Mucosa of stomach (tissue), 1 donor: ENCODE measurements around the gene HDAC11.
"Not testable (repeated sequence)": the region's sequence is repeated elsewhere in the genome, so short reads cannot be mapped to it uniquely, and the experiment has no call there.

Source experiments
- H3K27me3 ChIP-seq: one replicate; pipeline ENCODE4 v1.7.0; 2013; ENCODE audit warnings: mild to moderate bottlenecking, low read length; ENCODE audit not compliant: control insufficient read depth, insufficient read depth
- H3K36me3 ChIP-seq: one replicate; pipeline ENCODE4 v1.7.0; 2013; ENCODE audit warnings: low read length; ENCODE audit not compliant: control insufficient read depth, insufficient read depth
- H3K4me1 ChIP-seq: one replicate; pipeline ENCODE4 v1.7.0; 2013; ENCODE audit warnings: mild to moderate bottlenecking, low read length; ENCODE audit not compliant: control insufficient read depth, insufficient read depth
- H3K4me3 ChIP-seq: one replicate; pipeline ENCODE4 v1.7.0; 2013; ENCODE audit warnings: low read length
- H3K9ac ChIP-seq: one replicate; pipeline ENCODE4 v1.7.0; 2013; ENCODE audit warnings: mild to moderate bottlenecking, low read length, moderate library complexity
- H3K9me3 ChIP-seq: one replicate; pipeline ENCODE4 v1.7.0; 2013; ENCODE audit warnings: mild to moderate bottlenecking, low read length, moderate library complexity; ENCODE audit not compliant: control insufficient read depth
- donor health status: Pancreatic carcinoma.

The HDAC11 gene

GRCh38 chr3:13515786-13516759, 36.0 kb downstream of the HDAC11 start:
- no peak overlapping the region for H3K9ac ChIP-seq
- H3K4me1 ChIP-seq, result no peaks in the 10 kb centered on the region
- H3K27me3 ChIP-seq, result no peaks in the 10 kb centered on the region
- H3K4me3 ChIP-seq, result no peak overlapping the region
- H3K36me3 ChIP-seq, result no peaks in the 10 kb centered on the region
- no peaks in the 10 kb centered on the region for H3K9me3 ChIP-seq

- no peak overlapping the region for H3K4me3 ChIP-seq
- H3K9ac ChIP-seq, result no peak overlapping the region
- H3K36me3 ChIP-seq, result no peaks in the 10 kb centered on the region
- H3K9me3 ChIP-seq, result no peaks in the 10 kb centered on the region
- H3K4me1 ChIP-seq, result no peaks in the 10 kb centered on the region
- no peaks in the 10 kb centered on the region for H3K27me3 ChIP-seq
Observed at GRCh38 chr3:13516760-13517135, 36.6 kb downstream of the HDAC11 start.

GRCh38 chr3:13517253-13517977, 37.3 kb downstream of the HDAC11 start:
- Histone ChIP-seq H3K4me1 (no peaks in the 10 kb centered on the region), H3K4me3 (no peak overlapping the region), H3K27me3 (no peaks in the 10 kb centered on the region), H3K9ac (no peak overlapping the region), H3K9me3 (no peaks in the 10 kb centered on the region), H3K36me3 (no peaks in the 10 kb centered on the region)

GRCh38 chr3:13518516-13518953, 38.4 kb downstream of the HDAC11 start:
- Histone ChIP-seq H3K9me3 (no peaks in the 10 kb centered on the region), H3K27me3 (no peaks in the 10 kb centered on the region), H3K9ac (no peak overlapping the region), H3K36me3 (no peaks in the 10 kb centered on the region), H3K4me1 (no peaks in the 10 kb centered on the region), H3K4me3 (no peak overlapping the region)

- no peaks in the 10 kb centered on the region for H3K36me3 ChIP-seq
- H3K9me3 ChIP-seq, result no peaks in the 10 kb centered on the region
- no peak overlapping the region for H3K4me3 ChIP-seq
- no peaks in the 10 kb centered on the region for H3K27me3 ChIP-seq
- H3K4me1 ChIP-seq, result no peaks in the 10 kb centered on the region
- H3K9ac ChIP-seq, result no peak overlapping the region
Observed at GRCh38 chr3:13519006-13519791, 39.1 kb downstream of the HDAC11 start.

GRCh38 chr3:13520326-13520880, 40.3 kb downstream of the HDAC11 start:
- H3K9ac ChIP-seq, result no peak overlapping the region
- no peaks in the 10 kb centered on the region for H3K4me1 ChIP-seq
- no peaks in the 10 kb centered on the region for H3K9me3 ChIP-seq
- H3K27me3 ChIP-seq, result no peaks in the 10 kb centered on the region
- no peak overlapping the region for H3K4me3 ChIP-seq
- no peaks in the 10 kb centered on the region for H3K36me3 ChIP-seq

GRCh38 chr3:13521309-13521708, 41.2 kb downstream of the HDAC11 start:
- H3K9me3 ChIP-seq, result no peaks in the 10 kb centered on the region

GRCh38 chr3:13521749-13522148, 41.6 kb downstream of the HDAC11 start:
- H3K4me3 ChIP-seq, H3K36me3 ChIP-seq, H3K9ac ChIP-seq, H3K9me3 ChIP-seq, H3K27me3 ChIP-seq, H3K4me1 ChIP-seq: not testable (repeated sequence)

More at GRCh38 chr3:13521309-13521708, 41.2 kb downstream of the HDAC11 start:
- Histone ChIP-seq H3K36me3 (no peaks in the 10 kb centered on the region), H3K27me3 (no peaks in the 10 kb centered on the region), H3K4me1 (no peaks in the 10 kb centered on the region), H3K4me3 (no peak overlapping the region), H3K9ac (no peak overlapping the region)

- H3K4me3 ChIP-seq, result no peak overlapping the region
- no peak overlapping the region for H3K9ac ChIP-seq
- no peaks in the 10 kb centered on the region for H3K4me1 ChIP-seq
- no peaks in the 10 kb centered on the region for H3K9me3 ChIP-seq
- H3K27me3 ChIP-seq, result no peaks in the 10 kb centered on the region
- no peaks in the 10 kb centered on the region for H3K36me3 ChIP-seq
Observed at GRCh38 chr3:13522236-13522635, 42.1 kb downstream of the HDAC11 start.

GRCh38 chr3:13524979-13525669, 45.0 kb downstream of the HDAC11 start:
- H3K36me3 ChIP-seq, result no peaks in the 10 kb centered on the region
- H3K9ac ChIP-seq, result no peak overlapping the region
- H3K27me3 ChIP-seq, result no peaks in the 10 kb centered on the region
- H3K4me1 ChIP-seq, result no peaks in the 10 kb centered on the region
- no peak overlapping the region for H3K4me3 ChIP-seq
- H3K9me3 ChIP-seq, result no peaks in the 10 kb centered on the region
